GM18858 (cell line): ENCODE data around the gene ITCH.
"Not testable (repeated sequence)": the region's sequence is repeated elsewhere in the genome, so short reads cannot be mapped to it uniquely, and the experiment has no call there.

Source experiments
- ATAC-seq: cut with Tn5 transposase; IDR thresholded peaks from one replicate; pipeline ENCODE4 v1.9.1; 2021; ENCODE audit not compliant: unreplicated experiment

Gene ITCH

GRCh38 chr20:34412453-34412852, 49.4 kb downstream of the ITCH start:
- no peak for ATAC-seq

GRCh38 chr20:34414525-34414924, 51.5 kb downstream of the ITCH start:
- not testable (repeated sequence) for ATAC-seq

- peak; percentile 52 for ATAC-seq
These were observed 52.0 kb downstream of the ITCH start for GRCh38 chr20:34415079-34415478.

- ATAC-seq: no peak
These were observed 57.1 kb downstream of the ITCH start for GRCh38 chr20:34420146-34420545.

- ATAC-seq: no peak
These were observed 57.9 kb downstream of the ITCH start for GRCh38 chr20:34420975-34421374.

- ATAC-seq: no peak
These were observed 58.8 kb downstream of the ITCH start for GRCh38 chr20:34421766-34422466.

GRCh38 chr20:34425032-34425690, 62.1 kb downstream of the ITCH start:
- ATAC-seq: not testable (repeated sequence)

GRCh38 chr20:34426026-34426425, 63.0 kb downstream of the ITCH start:
- no peak for ATAC-seq

GRCh38 chr20:34427331-34427730, 64.3 kb downstream of the ITCH start:
- no peak for ATAC-seq

GRCh38 chr20:34427784-34428183, 64.7 kb downstream of the ITCH start:
- no peak for ATAC-seq

GRCh38 chr20:34431168-34431567, 68.1 kb downstream of the ITCH start:
- no peak for ATAC-seq

GRCh38 chr20:34432663-34433062, 69.6 kb downstream of the ITCH start:
- ATAC-seq: not testable (repeated sequence)

- ATAC-seq: no peak
These were observed 70.3 kb downstream of the ITCH start for GRCh38 chr20:34433391-34433790.

GRCh38 chr20:34435589-34435988, 72.5 kb downstream of the ITCH start:
- ATAC-seq: no peak

GRCh38 chr20:34437330-34437986, 74.4 kb downstream of the ITCH start:
- ATAC-seq: no peak

- no peak for ATAC-seq
These were observed 76.1 kb downstream of the ITCH start for GRCh38 chr20:34439168-34439567.

GRCh38 chr20:34441423-34441822, 78.3 kb downstream of the ITCH start:
- ATAC-seq: not testable (repeated sequence)

GRCh38 chr20:34443546-34443945, 80.5 kb downstream of the ITCH start:
- ATAC-seq: no peak

GRCh38 chr20:34445177-34446065, 82.3 kb downstream of the ITCH start:
- no peak for ATAC-seq

- ATAC-seq: no peak
These were observed 85.4 kb downstream of the ITCH start for GRCh38 chr20:34448517-34448916.
